IPS-NIHi7 (cell line): ENCODE measurements around the gene PNLIPRP1.
A peak's percentile ranks its signal among the peaks of the same experiment; 100 is the strongest.

Experiments used
- DNase-seq: peaks from one replicate; pipeline ENCODE4 v3.0.0; 2012; ENCODE audit warnings: mixed read lengths; ENCODE audit errors: extremely low spot score

PNLIPRP1 gene

DNA sequence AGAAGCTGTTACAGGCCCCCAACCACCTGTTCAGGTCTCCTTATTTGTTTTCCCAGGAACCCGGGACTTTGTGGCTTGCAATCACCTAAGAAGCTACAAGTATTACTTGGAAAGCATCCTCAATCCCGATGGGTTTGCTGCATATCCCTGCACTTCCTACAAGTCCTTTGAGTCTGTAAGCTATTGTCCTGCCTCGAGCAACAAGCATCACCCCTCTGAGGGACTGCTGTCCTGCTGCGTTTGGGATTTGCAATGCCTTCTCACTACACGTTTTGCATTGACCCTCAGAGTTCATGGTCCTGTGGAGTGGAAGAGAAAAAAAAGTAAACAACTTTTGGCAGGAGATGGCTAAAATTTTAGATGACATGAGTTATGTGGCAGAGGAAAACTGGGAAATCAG, 9.2 kb downstream of the PNLIPRP1 start:
- no peak for DNase-seq

DNA sequence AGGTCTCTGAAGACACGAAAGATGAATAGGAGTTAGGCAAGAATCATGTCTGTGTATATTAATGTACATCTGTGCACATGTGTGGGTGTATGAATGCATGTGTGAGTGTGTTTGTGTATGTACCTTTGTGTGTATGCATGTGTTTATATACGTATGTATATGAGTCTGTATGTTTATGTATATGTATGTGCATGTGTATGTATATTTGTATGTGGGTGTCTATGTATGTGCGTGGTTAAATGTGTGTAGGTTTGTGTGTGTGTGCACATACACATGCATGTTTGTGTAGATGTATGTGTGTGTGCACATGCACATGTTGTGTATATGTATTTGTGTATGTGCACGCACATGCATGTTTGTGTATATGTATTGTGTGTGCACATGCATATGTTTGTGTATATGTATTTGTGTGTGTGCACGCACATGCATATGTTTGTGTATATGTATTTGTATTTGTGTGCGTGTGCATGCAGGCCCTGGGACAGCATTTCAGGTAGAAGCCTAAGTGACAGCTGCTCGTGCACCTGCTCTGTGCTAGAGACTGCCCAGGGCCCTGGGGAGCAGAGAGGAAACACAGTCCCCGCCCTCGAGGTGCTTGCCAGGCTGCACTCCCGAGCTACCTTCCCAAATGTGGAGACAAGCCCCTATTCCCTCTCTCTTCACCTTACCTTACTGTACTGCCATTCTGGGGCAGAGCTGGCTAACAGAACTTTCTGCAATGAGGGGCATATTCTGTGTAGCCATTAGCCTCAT, 12.1 kb downstream of the PNLIPRP1 start:
- DNase-seq: no peak

DNA sequence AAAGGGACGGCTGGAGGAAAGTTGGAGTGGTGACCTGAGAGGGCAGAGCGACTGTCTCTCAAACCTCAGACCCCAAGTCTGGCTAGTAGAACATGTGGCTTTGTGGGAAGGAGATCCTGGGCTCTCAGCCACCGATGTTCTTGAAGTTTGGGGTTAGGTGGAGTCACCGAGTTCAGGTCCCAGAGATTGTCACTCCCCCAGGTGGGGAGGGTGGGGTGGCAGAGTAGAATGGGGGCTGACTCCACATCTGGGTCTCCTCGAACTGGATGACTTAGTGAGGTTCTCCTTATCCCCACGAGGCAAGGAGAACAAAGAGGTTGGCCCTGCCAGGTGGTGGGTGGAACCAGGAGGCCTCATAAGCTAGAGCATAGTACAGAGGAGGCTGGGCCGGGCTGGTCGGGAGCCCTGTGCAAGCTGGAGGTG, 15.3 kb downstream of the PNLIPRP1 start:
- no peak for DNase-seq

DNA sequence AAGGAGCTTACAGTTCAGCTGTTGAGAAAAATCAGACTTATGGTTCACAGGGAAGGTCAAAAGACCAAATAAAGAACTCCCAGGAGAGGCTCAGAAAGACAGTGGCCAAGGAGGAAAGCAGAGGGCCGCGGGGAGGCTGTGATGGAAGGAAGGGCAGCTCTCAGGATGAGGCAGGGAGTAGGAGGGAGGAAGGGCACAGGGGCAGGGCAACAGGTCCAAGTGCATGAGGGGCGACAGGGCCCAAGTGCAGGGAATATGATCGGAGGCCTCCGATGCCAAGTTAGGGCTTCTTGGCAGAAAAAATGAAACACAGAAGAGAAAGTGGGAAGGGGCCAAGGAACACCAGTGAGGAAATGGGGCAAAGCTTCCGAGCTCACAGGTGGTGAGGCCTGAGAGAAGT, 16.6 kb downstream of the PNLIPRP1 start:
- no peak for DNase-seq

DNA sequence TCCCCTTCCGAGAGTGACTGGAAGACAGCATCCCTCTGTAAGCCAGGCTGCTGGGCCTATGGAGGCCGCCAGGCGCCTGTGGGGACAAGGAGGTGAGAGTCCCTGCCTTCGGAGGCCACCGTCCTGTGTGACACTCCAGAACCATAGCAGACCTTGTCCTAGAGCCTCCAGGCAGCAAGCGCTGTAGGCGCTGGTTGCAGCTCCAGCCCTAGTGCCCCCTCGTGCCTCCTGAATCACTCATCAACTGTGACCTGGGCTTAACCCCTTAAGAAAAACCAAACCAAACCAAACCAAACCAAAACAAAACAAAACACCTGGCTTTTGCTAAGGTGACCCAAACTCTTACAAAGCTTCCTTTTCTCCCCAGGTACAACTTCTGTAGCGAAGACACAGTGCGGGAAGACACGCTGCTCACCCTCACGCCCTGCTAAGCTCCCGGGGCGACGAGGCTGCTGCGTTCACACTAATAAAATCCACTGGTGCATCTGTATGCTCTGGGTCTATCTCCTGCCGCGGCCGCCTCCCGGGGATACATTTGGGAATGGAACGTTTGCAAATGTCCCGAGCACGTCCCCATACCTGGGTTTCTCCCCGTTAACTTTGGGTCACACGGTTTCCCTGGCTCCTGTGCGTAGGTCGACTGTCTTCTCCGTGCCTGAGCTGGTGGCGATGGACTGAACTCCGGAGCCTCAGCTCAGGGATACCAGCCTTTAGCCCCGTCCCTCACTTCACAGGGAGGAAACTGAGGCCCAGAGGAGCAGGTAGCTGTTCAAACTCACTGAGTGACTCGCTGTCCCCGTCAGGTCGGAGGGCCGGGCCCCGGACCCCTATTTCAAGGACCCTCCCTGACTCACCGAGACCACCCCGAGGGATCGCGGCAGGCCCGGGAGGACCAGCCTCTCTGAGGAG, 18.2 kb downstream of the PNLIPRP1 start:
- peak; percentile 27 for DNase-seq

DNA sequence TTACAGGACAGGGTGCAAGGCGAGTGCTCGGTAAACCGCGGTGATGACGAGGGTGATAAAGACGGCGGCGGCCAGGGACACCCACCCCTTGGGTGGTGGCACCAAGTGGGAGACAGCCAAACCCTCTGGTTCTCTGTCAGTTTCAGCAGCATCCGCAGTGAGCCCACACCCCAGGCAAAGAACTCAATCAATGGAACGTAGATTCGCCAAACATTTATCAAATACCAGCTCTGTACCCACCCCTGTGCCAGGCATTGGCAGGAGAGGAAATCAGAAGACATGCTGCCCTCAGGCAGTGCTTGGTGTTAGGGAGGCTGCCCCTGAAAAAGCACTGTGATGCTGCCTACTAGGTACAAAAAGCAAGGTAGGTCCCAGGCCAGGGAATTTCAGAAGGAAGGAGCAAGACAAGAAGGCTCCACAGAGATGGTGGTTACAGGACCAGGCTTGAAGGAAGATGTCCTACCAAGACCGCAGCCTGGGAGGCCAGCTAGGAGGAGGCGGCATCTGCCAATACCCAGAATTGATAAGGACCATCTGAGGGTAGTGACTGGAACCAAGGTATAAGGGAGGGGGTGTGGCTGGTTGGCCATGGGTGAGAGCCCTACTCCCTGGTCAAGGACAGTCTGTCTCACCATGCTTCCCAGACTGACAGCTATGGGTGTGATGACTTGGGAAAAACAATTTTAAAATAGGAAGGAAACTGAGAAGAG, 19.8 kb downstream of the PNLIPRP1 start:
- no peak for DNase-seq

DNA sequence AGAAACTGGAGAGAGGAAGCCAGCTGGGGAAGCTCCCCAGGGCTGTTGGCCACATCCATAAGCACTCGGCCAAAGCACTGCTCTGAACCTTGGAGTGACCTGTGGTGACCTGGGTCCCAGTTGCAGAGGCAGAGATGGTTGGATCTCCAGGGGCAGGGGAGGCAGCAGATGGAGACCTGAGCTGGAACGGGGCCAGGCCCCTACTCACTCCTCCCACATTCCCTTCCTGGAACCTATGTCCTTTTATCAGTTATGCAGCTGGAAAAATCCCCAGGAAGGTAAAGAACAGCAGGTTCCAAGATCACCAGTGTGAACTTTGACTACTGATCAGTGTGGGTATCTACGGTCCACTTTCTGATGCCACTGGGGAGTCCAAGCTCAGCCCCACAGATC, 20.4 kb downstream of the PNLIPRP1 start:
- DNase-seq: no peak

DNA sequence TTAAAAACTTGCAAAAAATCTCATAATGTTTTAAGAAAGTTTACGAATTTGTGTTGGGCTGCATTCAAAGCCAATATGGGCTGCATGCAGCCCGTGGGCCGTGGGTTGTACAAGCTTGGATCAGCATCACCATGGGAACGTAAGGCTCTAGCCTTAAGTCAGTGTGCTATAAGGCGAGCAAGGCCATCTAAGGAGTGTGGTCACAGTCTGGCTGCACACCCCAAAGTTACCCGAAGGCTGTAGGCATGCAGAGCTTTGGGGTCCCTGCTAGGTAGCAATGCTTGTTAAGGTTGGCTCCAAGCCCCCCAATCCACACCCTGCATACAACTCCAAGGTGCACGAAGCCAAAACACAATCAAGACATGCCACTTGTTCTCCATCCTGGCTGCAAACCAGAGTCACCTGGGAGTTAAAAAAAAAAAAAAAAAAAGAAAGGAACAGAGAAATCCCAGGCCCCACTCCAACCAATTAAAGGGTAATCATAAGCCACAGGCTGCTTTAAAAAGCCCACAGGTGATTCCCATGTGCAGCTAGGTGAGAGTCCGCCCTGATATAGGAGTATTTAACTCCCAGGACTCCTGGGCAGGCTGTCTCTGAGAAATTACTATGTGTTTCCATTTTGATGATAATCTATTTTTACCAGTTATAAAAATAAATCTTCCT, 21.5 kb downstream of the PNLIPRP1 start:
- DNase-seq: no peak

DNA sequence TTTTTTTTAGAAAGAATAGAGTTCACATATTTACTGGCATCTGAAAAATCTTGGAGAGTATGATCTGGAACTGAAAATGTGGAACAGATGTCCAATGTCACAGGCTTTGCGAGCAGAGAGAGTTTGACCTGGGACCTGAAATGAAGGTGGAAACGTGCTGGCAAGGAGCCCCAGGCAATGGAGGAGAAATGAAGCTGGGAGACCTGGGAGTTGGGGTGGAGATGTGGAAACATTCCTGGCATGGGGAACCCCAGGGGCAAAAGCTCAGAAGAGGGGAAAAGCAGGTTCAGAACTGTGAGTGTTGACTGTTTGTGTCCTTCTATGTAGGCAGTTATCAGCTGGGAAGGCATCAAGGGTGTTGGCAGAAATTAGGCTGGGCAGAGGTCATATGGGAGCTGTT, 22.7 kb downstream of the PNLIPRP1 start:
- no peak for DNase-seq

DNA sequence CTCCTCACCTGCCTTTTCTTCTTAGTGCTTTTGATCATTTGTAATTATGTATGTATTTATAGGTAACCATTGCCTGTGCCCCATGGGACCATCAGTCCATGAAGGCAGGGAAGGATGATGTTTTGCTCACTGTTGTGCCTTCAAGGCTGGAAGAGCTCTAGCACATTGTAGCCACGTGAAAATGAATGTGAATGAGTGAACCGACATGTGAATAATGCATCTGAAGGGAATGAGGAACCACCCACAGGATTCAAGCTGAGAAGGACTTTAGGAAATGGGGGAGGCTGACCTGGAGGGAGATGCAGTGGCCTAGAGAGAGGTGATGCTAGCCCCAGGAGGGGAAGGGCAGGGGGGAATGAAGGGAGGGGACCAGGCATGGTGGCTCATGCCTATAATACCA, 24.0 kb downstream of the PNLIPRP1 start:
- DNase-seq: no peak

DNA sequence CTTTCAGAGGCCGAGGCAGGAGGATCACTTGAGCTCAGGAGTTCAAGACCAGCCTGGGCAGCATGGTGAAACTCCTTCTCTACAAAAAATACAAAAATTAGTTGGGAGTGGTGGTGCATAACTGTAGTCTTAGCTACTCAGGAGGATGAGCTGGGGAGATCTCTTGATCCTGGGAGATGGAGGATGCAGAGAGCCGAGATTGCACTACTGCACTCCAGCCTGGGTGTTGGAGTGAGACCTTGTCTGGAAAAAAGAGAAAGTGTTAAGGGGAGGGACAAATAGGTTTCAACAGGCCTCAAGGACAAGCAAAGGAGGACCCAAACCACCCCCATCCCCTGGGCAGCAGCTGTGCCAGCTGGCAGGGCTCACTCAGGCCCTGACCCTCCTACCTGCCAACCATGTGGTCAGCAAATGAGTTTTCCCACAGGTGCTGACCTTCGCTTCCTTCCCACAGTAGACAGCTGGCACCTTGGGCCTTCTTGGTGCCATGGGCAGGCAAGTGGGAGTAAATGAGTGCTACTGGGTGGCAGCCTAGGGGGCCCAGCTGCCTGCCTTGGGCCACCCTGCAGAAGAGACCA, 24.5 kb downstream of the PNLIPRP1 start:
- DNase-seq: no peak

DNA sequence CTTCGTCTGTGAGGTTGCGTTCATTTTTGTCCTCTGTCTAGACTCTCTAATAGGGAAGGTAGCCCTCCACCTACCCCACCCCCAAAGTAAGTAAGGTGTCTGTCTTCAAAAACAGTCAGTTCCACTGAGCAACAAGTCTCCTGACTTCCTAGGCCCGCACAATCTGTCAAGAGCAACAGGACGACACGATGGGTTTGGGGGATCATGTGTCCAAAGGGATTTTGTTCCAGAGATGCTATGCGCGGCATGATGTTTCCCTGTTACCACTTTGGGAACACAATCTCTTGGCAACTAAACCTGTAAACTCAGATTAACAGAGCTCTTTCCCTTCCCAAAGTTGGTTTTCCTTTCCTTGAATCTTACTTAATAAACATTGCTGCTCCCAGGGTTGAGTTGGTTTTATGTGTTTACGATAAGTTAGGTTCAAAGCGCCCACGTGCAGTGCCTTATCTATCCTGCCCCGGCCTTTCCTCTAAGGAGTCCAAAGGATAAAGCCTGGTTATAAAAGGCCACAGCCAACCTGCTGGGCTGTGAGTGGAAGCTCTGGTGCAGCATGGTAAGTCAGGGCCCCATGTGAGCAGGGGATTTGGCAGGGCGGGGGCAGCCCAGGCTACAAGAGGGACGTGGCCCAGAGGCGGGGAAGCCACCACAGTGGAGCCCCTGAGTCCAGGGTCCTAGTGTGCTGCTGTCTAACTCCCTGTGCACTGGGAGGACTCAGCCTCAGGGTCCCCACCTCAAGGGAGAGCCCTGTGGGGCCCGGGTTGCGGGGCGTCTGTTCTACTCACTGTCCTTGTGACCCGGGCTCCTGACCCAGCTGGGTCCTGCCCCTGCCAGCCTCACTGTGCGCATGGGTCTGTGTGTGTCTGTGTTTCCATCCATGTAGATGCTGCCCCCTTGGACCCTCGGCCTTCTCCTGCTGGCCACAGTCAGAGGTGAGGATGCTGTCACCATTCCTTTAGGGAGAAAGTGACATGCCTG, 30.0 kb downstream of the PNLIPRP1 start, which contains the start of gene PNLIPRP2:
TSS of gene PNLIPRP2 (plus strand) at position 531 of the 978 bp plus-strand sequence.
- no peak for DNase-seq

DNA sequence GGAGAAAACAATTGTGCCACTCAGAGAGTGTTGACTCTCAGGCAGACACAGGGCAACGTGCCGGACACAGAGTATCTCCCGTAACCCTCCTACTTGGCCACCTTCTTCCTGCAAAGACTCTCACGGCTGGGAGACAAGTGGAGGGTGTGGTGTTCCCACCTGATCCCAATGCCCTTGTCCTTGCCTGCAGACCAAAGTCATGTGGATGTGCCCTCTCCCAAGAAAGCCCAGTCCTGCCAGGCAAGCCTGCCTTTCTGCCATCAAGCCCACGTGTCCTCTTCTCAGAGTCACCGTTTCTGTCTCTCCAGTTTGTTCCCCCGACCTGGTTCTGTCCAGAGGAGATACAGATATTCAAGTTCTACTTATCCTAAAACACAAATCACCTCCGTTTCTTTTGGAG, 30.7 kb downstream of the PNLIPRP1 start:
- DNase-seq: no peak

DNA sequence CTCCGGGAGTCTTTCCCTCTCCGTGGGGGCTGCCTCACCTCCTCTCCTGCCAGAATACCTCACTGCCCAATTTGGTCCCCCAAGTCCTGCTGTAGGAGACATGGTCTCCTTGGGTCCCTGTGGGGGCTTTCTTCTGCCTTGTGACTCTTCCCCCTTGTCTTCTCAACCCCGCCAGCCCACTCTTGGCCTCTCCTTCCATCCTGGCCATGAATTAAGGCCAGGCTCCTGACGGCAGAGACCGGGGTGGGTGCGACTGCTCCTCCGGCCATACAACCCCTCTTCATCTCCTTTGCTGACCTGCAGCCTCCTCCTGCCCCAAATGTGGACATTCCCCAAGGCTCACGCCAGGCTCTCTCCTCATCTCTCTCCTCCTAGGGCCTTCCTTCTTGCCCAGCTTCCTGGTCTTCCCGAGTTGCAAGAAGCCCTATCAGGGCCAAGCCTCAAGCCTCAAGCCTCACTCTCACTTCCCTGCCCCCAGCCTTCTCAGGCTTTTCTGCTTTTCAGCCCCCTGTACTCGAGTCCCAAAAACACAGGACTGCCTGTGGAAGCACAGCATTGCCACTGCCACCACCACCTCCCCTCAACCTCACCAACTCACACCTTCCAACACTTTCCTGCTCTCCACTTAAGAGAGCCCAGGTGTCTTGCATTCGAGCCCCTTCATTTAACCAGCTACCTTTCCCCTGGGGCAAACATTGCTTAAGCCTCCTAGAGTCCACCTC, 31.3 kb downstream of the PNLIPRP1 start:
- DNase-seq: no peak

DNA sequence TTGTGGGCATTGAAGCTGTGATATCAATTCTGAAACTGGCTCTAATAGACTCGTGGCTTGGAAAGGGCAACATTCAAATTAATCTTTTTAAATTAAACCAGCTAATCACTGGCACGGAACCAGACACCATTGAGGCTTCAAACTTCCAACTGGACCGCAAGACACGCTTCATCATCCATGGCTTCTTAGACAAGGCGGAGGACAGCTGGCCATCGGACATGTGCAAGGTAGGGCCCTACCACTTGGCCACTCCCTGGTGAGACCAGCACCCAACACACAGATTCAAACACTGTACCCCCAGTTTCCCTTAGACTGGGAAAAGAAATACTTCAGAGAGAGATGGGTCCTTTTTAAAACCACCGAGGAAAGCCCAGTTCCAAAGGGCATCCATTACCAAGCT, 35.1 kb downstream of the PNLIPRP1 start:
- no peak for DNase-seq

DNA sequence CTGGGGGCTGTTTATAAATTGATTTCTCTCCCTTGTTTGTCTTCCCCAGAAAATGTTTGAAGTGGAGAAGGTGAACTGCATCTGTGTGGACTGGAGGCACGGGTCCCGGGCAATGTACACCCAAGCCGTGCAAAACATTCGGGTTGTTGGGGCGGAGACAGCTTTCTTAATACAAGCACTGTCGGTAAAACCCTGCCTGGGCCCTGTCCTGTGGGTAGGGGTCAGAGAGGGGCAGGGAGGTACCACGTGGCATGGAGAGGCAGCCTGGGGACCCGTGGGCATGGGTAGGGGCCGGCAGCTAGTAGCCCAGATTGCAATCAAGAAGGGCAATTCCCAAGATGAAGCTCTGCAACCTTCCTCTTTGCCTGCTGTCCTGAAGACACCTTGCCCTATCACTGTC, 36.1 kb downstream of the PNLIPRP1 start:
- DNase-seq: no peak

DNA sequence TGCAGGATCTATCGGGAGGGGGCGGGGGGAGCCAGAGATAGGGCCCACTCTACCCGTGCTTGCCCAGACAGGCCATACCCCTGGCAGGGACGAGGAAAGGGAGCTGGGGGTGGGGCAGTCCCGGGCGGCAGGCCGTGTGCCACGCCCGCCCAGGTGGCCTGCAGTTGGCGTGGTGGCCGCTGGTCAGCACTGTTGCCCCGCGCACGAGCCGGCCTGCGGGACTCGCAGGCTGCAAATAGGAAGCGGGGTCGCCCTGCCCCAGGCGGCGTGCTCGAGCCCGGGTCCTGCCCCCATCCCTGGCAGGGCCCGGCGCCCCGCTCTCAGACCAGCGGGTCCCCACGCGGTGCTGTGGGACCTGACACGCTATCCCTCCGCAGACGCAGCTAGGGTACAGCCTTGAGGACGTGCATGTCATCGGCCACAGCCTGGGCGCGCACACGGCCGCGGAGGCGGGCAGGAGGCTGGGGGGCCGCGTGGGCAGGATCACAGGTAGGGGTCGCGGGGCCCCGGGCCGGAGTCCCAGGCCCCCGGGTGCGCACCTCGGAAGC, 36.7 kb downstream of the PNLIPRP1 start:
- DNase-seq: peak; percentile 89

DNA sequence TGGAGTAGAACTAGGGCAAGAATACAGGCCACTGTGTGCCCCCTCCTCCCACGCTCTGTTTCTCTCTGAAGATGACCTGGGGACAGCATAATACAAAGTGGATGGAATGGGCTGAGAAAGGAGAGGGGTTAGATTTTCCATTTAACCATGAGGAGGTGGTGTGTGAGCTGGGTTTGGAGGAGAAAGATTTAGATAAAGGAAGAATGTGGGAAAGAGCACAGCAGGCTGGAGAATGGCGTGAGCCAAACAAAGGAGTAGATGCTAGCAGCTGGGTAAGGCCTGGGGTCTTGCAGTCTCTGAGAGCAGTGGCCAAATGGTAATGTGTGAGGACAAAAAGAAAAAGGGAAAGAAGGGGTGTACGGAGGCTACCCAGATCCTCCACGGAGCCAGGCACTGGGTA, 38.6 kb downstream of the PNLIPRP1 start:
- DNase-seq: no peak

DNA sequence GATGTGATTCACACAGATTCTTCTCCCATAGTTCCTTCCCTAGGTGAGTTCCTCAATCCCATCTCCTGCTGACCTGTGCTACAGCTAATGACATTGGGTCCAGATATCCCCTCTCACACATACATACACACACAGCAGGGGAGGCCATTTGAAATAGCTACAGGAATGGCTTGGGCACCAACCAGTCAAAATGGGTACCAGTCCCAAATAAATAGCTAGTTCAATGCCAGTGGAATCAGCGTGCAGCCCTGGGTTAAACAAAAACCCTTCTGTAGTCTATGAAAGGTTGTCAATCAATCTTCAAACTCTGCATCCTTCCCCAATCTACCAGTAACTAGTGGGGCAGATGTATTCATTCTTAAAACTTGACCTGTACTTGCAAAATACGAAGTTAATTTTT, 39.3 kb downstream of the PNLIPRP1 start:
- DNase-seq: no peak
